B cell (primary cell): ENCODE results near the gene EPN1. TPM values are rescaled to one million over a fixed set of nuclear protein-coding genes. Genes with fewer than 3 reads are reported as not detected.

Experiments used
- ATAC-seq: fragments of 200-7000 bp; cut with Tn5 transposase; one replicate; pipeline ENCODE4 v1.10.0; 2021; ENCODE audit warnings: low read depth, mild to moderate bottlenecking, moderate number of reproducible peaks, moderate library complexity
- CTCF ChIA-PET: fragments of 350-600 bp; sonication (Branson Sonifier 250); formaldehyde crosslinking; loops from one replicate; lab custom pipeline; 2021; ENCODE audit warnings: antibody characterized with exemption, inconsistent platforms; lab: Charles Lee
- POLR2A ChIA-PET: fragments of 350-600 bp; sonication (Branson Sonifier 250); formaldehyde crosslinking; loops from one replicate; lab custom pipeline; 2021; ENCODE audit warnings: antibody characterized with exemption; lab: Charles Lee
- DNase-seq: peaks from one replicate; pipeline ENCODE4 v3.0.0; 2013
- H2AFZ ChIP-seq: 2 replicates; pipeline ENCODE4 v1.6.1; 2012; ENCODE audit warnings: mild to moderate bottlenecking, low read depth, low read length; ENCODE audit not compliant: insufficient read depth, poor library complexity, severe bottlenecking
- H3K27ac ChIP-seq, 2 donors: 1 replicate in 1 of 2; 2 replicates in 1 of 2; pipeline ENCODE4 v1.5.1; 2012 to 2013; ENCODE audit warnings: low read length in 2 of 2, mild to moderate bottlenecking in 2 of 2, moderate library complexity in 1 of 2
- H3K27me3 ChIP-seq, 4 experiments: fragments of 200-600 bp in 1 of 4; sonication (generic) in 1 of 4; replicated peaks in 1 of 4; 1 replicate in 2 of 4; 2 replicates in 2 of 4; pipeline versions ENCODE4 v1.6.1 to v1.7.0; 2013 to 2016; ENCODE audit warnings: low read length in 3 of 4, mild to moderate bottlenecking in 2 of 4, mixed read lengths in 1 of 4, moderate library complexity in 1 of 4; ENCODE audit not compliant: insufficient read depth in 4 of 4, control insufficient read depth in 3 of 4; ENCODE audit errors: control extremely low read depth in 1 of 4
- H3K36me3 ChIP-seq, 2 experiments: replicated peaks in 1 of 2; 1 replicate in 1 of 2; 2 replicates in 1 of 2; pipeline versions ENCODE4 v1.6.1 to v1.7.1; 2013; ENCODE audit warnings: low read length in 1 of 2; ENCODE audit not compliant: insufficient read depth in 2 of 2, control insufficient read depth in 1 of 2; ENCODE audit errors: control extremely low read depth in 1 of 2, extremely low read depth in 1 of 2
- H3K4me1 ChIP-seq, 2 donors: fragments of 200-600 bp in 1 of 2; sonication (generic) in 1 of 2; 1 replicate in 1 of 2; 2 replicates in 1 of 2; pipeline versions ENCODE4 v1.5.1 to v1.6.1; 2013 to 2017; ENCODE audit warnings: low read length in 2 of 2; ENCODE audit not compliant: control insufficient read depth in 2 of 2, insufficient read depth in 2 of 2
- H3K4me2 ChIP-seq: replicated peaks from 2 replicates; pipeline ENCODE3; 2012; ENCODE audit warnings: mild to moderate bottlenecking, low read depth, low read length; ENCODE audit not compliant: poor library complexity, severe bottlenecking
- H3K4me3 ChIP-seq, 5 experiments: fragments of 200-600 bp in 1 of 5; sonication (generic) in 1 of 5; 1 replicate in 3 of 5; 2 replicates in 2 of 5; pipeline versions ENCODE4 v1.5.1 to v1.7.0; 2011 to 2016; ENCODE audit warnings: low read length in 4 of 5, mild to moderate bottlenecking in 4 of 5, low read depth in 2 of 5, control low read depth in 1 of 5, moderate library complexity in 1 of 5; ENCODE audit not compliant: insufficient read depth in 1 of 5; ENCODE audit errors: control extremely low read depth in 1 of 5, extremely low read depth in 1 of 5
- H3K79me2 ChIP-seq: fragments of 200-600 bp; sonication (generic); one replicate; pipeline ENCODE4 v1.6.0; 2016; ENCODE audit warnings: low read length; ENCODE audit not compliant: control insufficient read depth, insufficient read depth
- H3K9ac ChIP-seq: fragments of 200-600 bp; sonication (generic); 2 replicates; pipeline ENCODE4 v1.6.1; 2017; ENCODE audit warnings: mild to moderate bottlenecking, low read length, moderate library complexity
- H3K9me3 ChIP-seq, 3 donors: one replicate each; pipeline versions ENCODE4 v1.6.1 to v1.7.1; 2013; ENCODE audit warnings: low read length in 2 of 3; ENCODE audit not compliant: control insufficient read depth in 2 of 3, insufficient read depth in 1 of 3; ENCODE audit errors: control extremely low read depth in 1 of 3
- H4K20me1 ChIP-seq: 2 replicates; pipeline ENCODE4 v1.6.0; 2012; ENCODE audit warnings: mild to moderate bottlenecking, low read length; ENCODE audit not compliant: insufficient read depth, control insufficient read depth, poor library complexity, severe bottlenecking
- H3K27ac Mint-ChIP-seq: one replicate; pipeline ENCODE4 v1.8.0; 2021; ENCODE audit warnings: mixed read lengths
- H3K27me3 Mint-ChIP-seq: one replicate; pipeline ENCODE4 v1.8.0; 2021; ENCODE audit warnings: mixed read lengths
- H3K4me1 Mint-ChIP-seq: one replicate; pipeline ENCODE4 v1.8.0; 2021; ENCODE audit warnings: mixed read lengths
- H3K4me3 Mint-ChIP-seq: one replicate; pipeline ENCODE4 v1.8.0; 2021; ENCODE audit warnings: mixed read lengths
- H3K9me3 Mint-ChIP-seq: one replicate; pipeline ENCODE4 v1.8.0; 2022; ENCODE audit warnings: mixed read lengths; ENCODE audit not compliant: insufficient read depth
- EZH2 ChIP-seq: IDR thresholded peaks from 2 replicates; pipeline ENCODE4 v1.6.1; 2012; ENCODE audit warnings: borderline replicate concordance, low read depth, mild to moderate bottlenecking, moderate library complexity, low read length; ENCODE audit not compliant: insufficient read depth, poor library complexity, severe bottlenecking
- WGBS: methylation state at CpG from one replicate; pipeline ENCODE4 v1.1.5; 2013; ENCODE audit warnings: missing lambda C conversion rate; ENCODE audit not compliant: insufficient coverage; 5-methylcytosine and 5-hydroxymethylcytosine counted together
- intact Hi-C: fragments of 100-400 bp; cut with micrococcal nuclease; formaldehyde crosslinking; loops from one replicate; pipeline ENCODE4 v1.10.0; 2022
- polyA plus RNA-seq: library from polyadenylated mRNA; depleted of rRNA; stranded (reverse); fragments of >200 nt; gene quantifications from 2 replicates; pipeline ENCODE4 v1.2.3, GENCODE V29; 2012
- total RNA-seq, 2 donors: library from RNA; stranded (reverse); fragments of 120-200 nt in 1 of 2; gene quantifications; 1 replicate in 1 of 2; 2 replicates in 1 of 2; pipeline versions ENCODE4 v1.2.3 to v1.2.4, GENCODE V29; 2013 to 2022
- TF ChIP-seq, protein P1 (sequence below): fragments of 200-600 bp; IDR thresholded peaks from one replicate; pipeline ENCODE4 v1.8.0; 2022; ENCODE audit warnings: antibody characterized with exemption, mild to moderate bottlenecking

EPN1 gene
- total and polyA plus RNA-seq, 2 donors (not counting 1 experiment from before 2014, with no cell fraction given), result 54.4 to 63.9 TPM

DNA sequence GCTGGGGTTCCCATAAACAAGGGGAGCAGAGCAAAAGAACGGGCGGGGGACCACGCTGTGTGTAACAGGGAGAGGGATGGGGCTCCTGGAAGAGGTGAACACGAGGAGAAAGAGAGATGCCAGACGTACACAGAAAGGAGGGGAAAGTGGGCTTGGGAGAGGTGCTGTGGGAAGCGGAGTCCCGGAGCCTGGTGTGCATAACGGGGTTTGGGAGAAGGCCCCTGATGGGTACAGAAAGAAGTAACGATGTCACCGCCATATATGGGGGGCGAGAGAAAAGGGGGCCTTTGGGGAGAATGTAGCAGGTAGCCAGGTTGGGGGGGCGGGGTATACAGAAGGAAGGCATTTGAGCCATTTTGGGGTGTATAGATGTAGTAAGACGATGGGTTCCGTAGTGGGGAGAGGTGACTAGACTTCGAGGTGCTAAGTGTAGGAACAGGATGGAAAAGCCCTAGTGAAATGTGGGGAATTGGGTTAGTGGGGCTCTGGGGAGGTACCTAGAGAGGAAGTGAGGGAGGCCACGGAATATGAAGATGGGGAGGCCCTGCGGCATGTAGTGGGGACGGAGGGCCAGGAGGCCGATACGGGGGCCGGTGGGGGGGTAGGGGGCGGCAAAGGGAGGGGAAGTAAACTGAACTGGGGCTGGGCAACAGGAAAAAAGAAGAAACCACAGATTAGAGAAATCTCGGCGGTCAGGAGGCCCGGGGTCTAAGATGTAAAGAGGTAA lies 33.4 kb upstream of the EPN1 start:
- H3K4me1 Mint-ChIP-seq, result peaks cover 66% of the 10 kb centered on the region
- CTCF ChIA-PET, result interaction anchor here (1.2 to 1.9 kb wide), 3 partner anchors 9 to 35 kb away, joined by 3 to 22 read pairs (median 4); no protein-coding TSS in a partner anchor

More for the DNA sequence above, 33.4 kb upstream of the EPN1 start:
- DNase-seq (peak; percentile 71), ATAC-seq (peak; percentile 6)
- TF ChIP-seq, protein P1, sequence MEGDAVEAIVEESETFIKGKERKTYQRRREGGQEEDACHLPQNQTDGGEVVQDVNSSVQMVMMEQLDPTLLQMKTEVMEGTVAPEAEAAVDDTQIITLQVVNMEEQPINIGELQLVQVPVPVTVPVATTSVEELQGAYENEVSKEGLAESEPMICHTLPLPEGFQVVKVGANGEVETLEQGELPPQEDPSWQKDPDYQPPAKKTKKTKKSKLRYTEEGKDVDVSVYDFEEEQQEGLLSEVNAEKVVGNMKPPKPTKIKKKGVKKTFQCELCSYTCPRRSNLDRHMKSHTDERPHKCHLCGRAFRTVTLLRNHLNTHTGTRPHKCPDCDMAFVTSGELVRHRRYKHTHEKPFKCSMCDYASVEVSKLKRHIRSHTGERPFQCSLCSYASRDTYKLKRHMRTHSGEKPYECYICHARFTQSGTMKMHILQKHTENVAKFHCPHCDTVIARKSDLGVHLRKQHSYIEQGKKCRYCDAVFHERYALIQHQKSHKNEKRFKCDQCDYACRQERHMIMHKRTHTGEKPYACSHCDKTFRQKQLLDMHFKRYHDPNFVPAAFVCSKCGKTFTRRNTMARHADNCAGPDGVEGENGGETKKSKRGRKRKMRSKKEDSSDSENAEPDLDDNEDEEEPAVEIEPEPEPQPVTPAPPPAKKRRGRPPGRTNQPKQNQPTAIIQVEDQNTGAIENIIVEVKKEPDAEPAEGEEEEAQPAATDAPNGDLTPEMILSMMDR, result no peak
- TF ChIP-seq EZH2, result no peak
- Mint-ChIP-seq H3K27ac (peak overlapping the region; percentile 94), H3K4me3 (peak overlapping the region; percentile 88), H3K27me3 (no peaks in the 10 kb centered on the region), H3K9me3 (no peaks in the 10 kb centered on the region)
- Histone ChIP-seq H3K27me3 (no peaks in the 10 kb centered on the region), H3K36me3 (peaks cover under 1 to 13% of the 10 kb centered on the region in 2 experiments), H3K79me2 (peaks cover 35% of the 10 kb centered on the region), H3K9me3 (peaks cover 0 to 11% (median 0%) of the 10 kb centered on the region in 3 donors), H3K4me2 (peak overlapping the region; percentile 96), H3K4me3 (peak overlapping the region; percentile 54 to 85 (median 78)), H2AFZ (peak overlapping the region; percentile 53), H4K20me1 (peaks cover 21% of the 10 kb centered on the region), H3K4me1 (peaks cover 27 to 67% of the 10 kb centered on the region in 2 donors), H3K27ac (peak overlapping the region; percentile 53 to 79), H3K9ac (peak overlapping the region; percentile 77)
- intact Hi-C loops, result loop anchor here (5.0 kb wide), 3 partner anchors 34 to 234 kb away; partner anchors contain the start of genes EPN1, UBE2S and ZNF865
- 2% methylated on average over 25 of the region's 25 CpGs for WGBS
- POLR2A ChIA-PET, result interaction anchor here (0.6 to 1.9 kb wide), 7 partner anchors 13 to 383 kb away, joined by 3 to 17 read pairs (median 5); partner anchors contain the start of genes FIZ1, PPP6R1, U2AF2 and ZNF524
